ENCODE data around the gene BRD3.
"Not testable (repeated sequence)": the region's sequence is repeated elsewhere in the genome, so short reads cannot be mapped to it uniquely, and the experiment has no call there.

The BRD3 gene

DNA sequence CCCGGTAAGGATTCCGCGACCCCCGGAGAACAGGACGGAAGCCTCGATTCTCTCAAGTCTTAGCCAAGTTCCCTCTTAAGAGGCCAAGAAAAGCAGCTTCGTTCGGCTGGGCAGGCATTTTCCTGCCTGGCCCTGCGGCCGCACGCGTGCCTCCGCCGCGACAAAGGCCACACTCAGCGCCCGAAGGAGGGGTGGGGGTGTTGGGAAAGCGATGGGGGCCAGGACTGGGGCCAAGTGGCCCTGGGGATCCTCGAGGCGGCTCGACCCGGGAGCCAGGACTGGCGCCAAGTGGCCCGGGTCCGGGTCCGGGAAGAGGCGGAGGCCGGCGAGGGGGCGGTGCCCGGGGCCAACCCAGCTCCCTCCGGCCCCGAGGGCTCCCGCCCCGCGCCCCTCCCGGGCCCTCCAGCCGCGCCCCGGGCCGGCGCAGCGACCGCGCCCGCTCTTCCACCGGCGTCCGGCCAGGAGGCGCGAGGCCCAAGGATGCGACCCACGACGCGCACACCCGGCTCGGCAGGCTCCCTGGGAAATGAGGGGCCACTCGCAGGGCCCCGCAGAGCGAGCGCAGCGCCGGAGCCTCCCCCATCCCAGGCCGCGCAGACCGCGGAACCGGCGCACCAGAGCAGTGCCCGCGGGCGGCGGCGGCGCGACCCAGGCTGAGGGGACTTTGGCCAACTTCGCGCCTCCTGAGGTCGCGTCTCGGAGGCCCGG is 76.5 kb downstream of the BRD3 start:
- DNase-seq: no peak

- no peak for DNase-seq
These were observed 77.2 kb downstream of the BRD3 start for GRCh38 chr9:133990366-133991213.

- no peak for DNase-seq
These were observed 78.0 kb downstream of the BRD3 start for GRCh38 chr9:133989625-133990365.

GRCh38 chr9:133988771-133989170 is 79.1 kb downstream of the BRD3 start:
- DNase-seq: not testable (repeated sequence)

DNA sequence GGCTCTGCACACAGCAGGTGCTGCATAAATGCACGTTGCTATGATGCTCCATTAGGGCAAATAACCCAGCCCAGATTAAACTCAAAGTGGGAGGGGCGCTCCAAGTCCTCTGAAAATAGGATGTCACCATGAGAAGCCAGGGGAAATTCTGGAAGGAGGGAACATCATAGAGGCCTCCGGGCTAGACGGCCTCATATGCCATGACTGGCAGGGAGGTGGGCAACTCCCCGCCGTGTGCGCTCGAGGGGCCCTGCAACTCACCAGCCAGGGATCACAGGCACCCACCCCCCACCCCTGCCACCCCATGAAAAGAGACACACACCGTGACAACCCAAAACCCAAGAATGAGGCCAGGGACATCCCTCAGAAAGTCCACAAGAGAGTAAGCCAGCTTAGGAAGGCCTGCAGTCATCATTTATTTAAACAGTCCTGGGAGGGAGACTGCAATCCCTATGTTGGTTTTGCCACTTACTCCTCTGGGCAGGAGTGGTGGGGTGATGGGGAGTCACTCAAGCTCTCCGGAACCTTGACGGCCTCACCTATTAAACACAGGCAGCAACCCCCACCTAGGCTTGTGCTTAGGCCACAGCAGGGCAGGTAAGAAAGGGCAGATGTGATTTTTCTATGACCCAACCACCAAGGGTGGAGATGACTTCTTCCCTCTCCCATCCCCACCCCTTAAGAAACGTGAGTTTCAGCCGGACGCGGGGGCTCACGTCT is 79.7 kb downstream of the BRD3 start:
- no peak for DNase-seq

DNA sequence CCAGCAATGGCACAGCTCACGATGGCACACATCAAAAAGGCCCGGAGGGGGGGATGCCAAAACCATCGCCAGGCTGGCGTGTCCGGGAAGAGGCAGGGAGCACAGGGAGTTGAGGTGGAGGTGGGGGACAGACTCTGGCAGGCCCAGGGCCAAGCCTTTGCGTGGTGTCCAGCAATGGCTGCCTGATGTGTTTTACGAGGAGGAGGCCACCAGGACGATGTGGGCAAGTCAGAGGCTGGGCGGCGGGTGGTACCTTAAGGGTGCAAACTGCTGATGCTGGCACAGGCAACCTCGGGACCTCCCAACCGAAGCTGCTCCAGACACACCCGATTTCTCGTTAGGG is 80.4 kb downstream of the BRD3 start:
- DNase-seq: no peak

DNA sequence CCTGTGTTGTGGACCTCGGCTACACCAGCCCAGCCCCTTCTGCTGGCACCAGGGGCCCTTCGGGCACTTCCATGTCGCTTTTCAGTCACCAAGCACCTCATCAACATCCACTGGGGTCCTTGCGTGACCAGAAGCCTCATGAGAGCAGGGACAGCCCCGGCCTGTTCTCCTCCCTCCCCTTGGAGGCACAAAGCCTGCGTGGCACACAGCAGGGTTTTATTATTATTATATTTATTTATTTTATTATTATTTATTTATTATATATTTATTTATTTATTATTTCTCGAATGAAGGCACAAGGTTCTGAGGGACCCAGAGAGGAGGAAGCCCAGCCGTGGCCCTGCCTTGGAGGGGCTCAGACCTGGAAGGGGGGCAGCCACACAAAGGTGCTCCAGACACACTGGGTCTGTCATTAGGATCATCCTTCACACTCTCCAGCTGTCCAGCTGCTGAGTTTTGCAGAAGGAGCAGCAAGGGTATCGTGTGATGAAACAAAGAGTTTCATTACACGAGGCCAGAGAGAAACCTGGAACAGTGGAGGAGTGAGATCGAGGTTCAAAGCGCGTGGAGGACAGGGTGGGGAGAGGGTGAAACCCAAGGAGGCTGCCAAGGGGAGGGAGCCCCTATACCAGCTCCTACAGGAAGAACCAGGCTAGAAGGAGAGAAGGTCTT is 80.9 kb downstream of the BRD3 start:
- no peak for DNase-seq

- DNase-seq: no peak
These were observed 81.8 kb downstream of the BRD3 start for GRCh38 chr9:133986061-133986460.

DNA sequence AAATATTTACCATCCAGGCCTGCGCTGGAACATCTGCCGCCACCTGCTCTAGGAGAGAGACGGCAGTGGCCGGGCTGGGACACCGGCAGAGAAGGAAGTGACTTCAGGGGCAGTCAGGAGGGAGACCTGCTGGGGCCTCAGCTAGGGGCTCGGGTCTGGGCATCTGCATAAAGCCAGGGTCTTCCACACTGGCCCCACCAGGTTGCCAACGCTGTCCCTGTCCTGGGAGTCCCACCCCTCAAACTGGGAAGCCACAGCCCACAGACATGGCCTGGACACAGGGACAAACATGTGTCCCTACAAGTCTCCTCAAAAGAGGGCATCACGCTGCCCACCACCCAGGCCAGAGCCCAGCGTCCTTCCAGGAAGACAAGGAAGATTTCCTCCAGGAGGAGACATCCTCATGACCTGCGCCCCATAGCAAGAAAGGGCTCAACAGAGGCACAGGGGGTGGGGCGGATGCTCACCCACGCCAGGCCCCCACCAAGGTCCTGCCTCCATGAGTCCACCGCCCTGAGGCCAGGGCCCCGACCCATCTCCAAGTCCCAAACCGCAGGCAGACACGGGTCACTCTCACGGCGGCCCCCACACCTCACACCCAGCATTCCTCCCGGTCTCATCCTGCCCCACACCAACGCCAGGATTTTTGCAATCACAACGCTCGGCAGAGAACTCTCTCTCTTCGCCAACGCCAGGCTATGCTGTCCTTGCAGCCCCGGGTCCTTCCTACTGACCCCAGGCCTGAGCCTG is 84.7 kb downstream of the BRD3 start:
- DNase-seq: no peak

DNA sequence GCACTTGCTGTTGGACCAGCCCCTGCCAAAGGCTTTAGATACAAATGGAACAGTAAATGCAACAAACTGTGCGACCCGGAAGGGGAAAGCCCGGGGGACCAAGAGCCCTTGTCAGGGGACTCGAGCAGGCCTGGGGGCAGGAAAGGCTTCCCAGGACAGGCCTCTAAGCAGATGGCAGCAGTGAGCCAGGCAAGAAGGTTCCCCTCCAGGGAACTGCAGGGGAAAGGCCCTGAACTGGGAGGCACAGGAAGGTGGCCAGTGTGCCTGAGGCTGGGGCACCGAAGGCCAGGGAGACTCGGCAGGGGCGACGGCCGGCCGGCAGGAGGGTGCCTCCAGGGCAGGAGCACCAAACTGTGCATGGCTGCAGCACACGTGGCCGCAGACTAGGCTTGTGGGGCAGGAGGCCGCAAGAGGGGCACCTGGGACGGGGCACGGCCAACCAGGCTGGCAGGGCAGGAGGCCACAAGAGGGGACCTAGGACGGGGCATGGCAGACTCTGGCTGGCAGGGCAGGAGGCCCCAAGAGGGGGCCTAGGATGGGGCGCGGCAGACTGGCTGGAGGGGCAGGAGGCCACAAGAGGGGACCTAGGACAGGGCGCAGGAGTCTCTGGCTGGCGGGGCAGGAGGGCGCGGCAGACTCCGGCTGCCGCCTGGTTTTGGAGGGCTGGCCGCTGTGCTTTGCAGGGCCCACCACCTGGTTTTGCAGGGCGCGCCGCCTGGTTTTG is 85.7 kb downstream of the BRD3 start:
- DNase-seq: no peak

- DNase-seq: no peak
These were observed 86.3 kb downstream of the BRD3 start for GRCh38 chr9:133981589-133981957.

GRCh38 chr9:133980864-133981588 is 86.8 kb downstream of the BRD3 start:
- no peak for DNase-seq
